GM12892 (cell line): ENCODE measurements around the gene OR52H1.

Experiments used
- POLR2A ChIP-seq: IDR thresholded peaks from 2 replicates; pipeline ENCODE4 v1.6.1; 2011; ENCODE audit warnings: low read depth, low read length, control low read depth
- POLR2AphosphoS5 ChIP-seq: IDR thresholded peaks from 2 replicates; pipeline ENCODE4 v1.6.1; 2011; ENCODE audit warnings: low read depth, low read length, control low read depth

GRCh38 chr11:5577101-5577500 is 28.8 kb upstream of the OR52H1 start:
- TF ChIP-seq POLR2AphosphoS5 (no peak), POLR2A (no peak)
